Measurements from ENCODE around the gene SEZ6L. TPM values are rescaled to one million over a fixed set of nuclear protein-coding genes. Genes with fewer than 3 reads are reported as not detected.

The SEZ6L gene
- total RNA-seq, 1 donor from 2014 or later, result 1.2 TPM

GRCh38 chr22:26286091-26286820, 117.0 kb downstream of the SEZ6L start:
- Mint-ChIP-seq H3K4me1 (ENCODE audit: unreplicated experiment) (peaks cover 7% of the 10 kb centered on the region), H3K27me3 (ENCODE audit: unreplicated experiment) (peaks cover 2% of the 10 kb centered on the region), H3K4me3 (ENCODE audit: unreplicated experiment) (no peak overlapping the region), H3K27ac (ENCODE audit: unreplicated experiment) (no peak overlapping the region), H3K9me3 (ENCODE audit: unreplicated experiment) (no peaks in the 10 kb centered on the region), H3K36me3 (ENCODE audit: low read depth, unreplicated experiment) (no peaks in the 10 kb centered on the region)
- TF ChIP-seq, protein P1, sequence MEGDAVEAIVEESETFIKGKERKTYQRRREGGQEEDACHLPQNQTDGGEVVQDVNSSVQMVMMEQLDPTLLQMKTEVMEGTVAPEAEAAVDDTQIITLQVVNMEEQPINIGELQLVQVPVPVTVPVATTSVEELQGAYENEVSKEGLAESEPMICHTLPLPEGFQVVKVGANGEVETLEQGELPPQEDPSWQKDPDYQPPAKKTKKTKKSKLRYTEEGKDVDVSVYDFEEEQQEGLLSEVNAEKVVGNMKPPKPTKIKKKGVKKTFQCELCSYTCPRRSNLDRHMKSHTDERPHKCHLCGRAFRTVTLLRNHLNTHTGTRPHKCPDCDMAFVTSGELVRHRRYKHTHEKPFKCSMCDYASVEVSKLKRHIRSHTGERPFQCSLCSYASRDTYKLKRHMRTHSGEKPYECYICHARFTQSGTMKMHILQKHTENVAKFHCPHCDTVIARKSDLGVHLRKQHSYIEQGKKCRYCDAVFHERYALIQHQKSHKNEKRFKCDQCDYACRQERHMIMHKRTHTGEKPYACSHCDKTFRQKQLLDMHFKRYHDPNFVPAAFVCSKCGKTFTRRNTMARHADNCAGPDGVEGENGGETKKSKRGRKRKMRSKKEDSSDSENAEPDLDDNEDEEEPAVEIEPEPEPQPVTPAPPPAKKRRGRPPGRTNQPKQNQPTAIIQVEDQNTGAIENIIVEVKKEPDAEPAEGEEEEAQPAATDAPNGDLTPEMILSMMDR (IDR thresholded peaks at IDR 0.05; ENCODE audit: unreplicated experiment), result no peak
- DNase-seq (ENCODE audit: low spot score), result no peak

- H3K27me3 Mint-ChIP-seq (ENCODE audit: unreplicated experiment), result peaks cover 2% of the 10 kb centered on the region
- TF ChIP-seq, protein P1 (IDR thresholded peaks at IDR 0.05; ENCODE audit: unreplicated experiment), result no peak
- peaks cover 7% of the 10 kb centered on the region for H3K4me1 Mint-ChIP-seq (ENCODE audit: unreplicated experiment)
- no peak for DNase-seq (ENCODE audit: low spot score)
- H3K27ac Mint-ChIP-seq (ENCODE audit: unreplicated experiment), result no peak overlapping the region
- no peaks in the 10 kb centered on the region for H3K36me3 Mint-ChIP-seq (ENCODE audit: low read depth, unreplicated experiment)
- H3K4me3 Mint-ChIP-seq (ENCODE audit: unreplicated experiment), result no peak overlapping the region
- H3K9me3 Mint-ChIP-seq (ENCODE audit: unreplicated experiment), result no peaks in the 10 kb centered on the region
Observed at GRCh38 chr22:26287382-26288225, 118.3 kb downstream of the SEZ6L start.

DNA sequence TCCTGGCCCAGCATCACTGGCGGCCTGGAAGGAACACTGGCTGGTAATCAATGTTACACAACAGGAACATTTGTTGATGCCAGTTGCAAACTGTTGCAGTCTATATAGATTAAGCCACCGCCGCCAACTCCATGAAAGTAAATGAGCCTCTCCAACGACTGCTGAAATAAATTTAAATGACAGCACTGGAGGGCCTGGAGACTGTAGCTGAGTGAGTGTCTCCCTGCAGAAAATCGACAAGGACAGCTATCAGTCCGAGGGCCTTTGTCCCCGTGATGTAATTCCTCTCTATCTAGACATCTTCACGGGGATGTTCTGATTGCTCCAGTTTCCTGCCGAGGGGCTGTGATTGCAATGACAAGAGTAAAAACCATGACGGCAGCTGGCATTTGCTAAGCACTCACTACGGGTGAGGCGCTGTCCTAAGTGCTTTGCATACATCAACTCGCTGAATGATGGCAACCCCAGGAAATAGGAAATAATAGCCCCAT, 120.4 kb downstream of the SEZ6L start:
- peaks cover 2% of the 10 kb centered on the region for H3K27me3 Mint-ChIP-seq (ENCODE audit: unreplicated experiment)

GRCh38 chr22:26291940-26292666, 122.8 kb downstream of the SEZ6L start:
- Mint-ChIP-seq H3K9me3 (ENCODE audit: unreplicated experiment) (no peaks in the 10 kb centered on the region), H3K4me3 (ENCODE audit: unreplicated experiment) (no peak overlapping the region), H3K27ac (ENCODE audit: unreplicated experiment) (no peak overlapping the region), H3K4me1 (ENCODE audit: unreplicated experiment) (peaks cover 10% of the 10 kb centered on the region), H3K36me3 (ENCODE audit: low read depth, unreplicated experiment) (no peaks in the 10 kb centered on the region), H3K27me3 (ENCODE audit: unreplicated experiment) (peaks cover 2% of the 10 kb centered on the region)
- TF ChIP-seq, protein P1 (IDR thresholded peaks at IDR 0.05; ENCODE audit: unreplicated experiment), result no peak
- DNase-seq (ENCODE audit: low spot score), result no peak

More for the DNA sequence above, 120.4 kb downstream of the SEZ6L start:
- no peak overlapping the region for H3K4me3 Mint-ChIP-seq (ENCODE audit: unreplicated experiment)
- H3K9me3 Mint-ChIP-seq (ENCODE audit: unreplicated experiment), result no peaks in the 10 kb centered on the region
- H3K36me3 Mint-ChIP-seq (ENCODE audit: low read depth, unreplicated experiment), result no peaks in the 10 kb centered on the region
- no peak overlapping the region for H3K27ac Mint-ChIP-seq (ENCODE audit: unreplicated experiment)
- TF ChIP-seq, protein P1 (IDR thresholded peaks at IDR 0.05; ENCODE audit: unreplicated experiment), result no peak
- DNase-seq (ENCODE audit: low spot score), result no peak
- H3K4me1 Mint-ChIP-seq (ENCODE audit: unreplicated experiment), result peaks cover 7% of the 10 kb centered on the region
